ENCODE data around the gene MMP13. TPM values are rescaled to one million over a fixed set of nuclear protein-coding genes. Genes with fewer than 3 reads are reported as not detected.

MMP13 gene
- total and polyA plus RNA-seq, 2 of the 4 experiments (the other 2 are of a cell fraction), result not detected

DNA sequence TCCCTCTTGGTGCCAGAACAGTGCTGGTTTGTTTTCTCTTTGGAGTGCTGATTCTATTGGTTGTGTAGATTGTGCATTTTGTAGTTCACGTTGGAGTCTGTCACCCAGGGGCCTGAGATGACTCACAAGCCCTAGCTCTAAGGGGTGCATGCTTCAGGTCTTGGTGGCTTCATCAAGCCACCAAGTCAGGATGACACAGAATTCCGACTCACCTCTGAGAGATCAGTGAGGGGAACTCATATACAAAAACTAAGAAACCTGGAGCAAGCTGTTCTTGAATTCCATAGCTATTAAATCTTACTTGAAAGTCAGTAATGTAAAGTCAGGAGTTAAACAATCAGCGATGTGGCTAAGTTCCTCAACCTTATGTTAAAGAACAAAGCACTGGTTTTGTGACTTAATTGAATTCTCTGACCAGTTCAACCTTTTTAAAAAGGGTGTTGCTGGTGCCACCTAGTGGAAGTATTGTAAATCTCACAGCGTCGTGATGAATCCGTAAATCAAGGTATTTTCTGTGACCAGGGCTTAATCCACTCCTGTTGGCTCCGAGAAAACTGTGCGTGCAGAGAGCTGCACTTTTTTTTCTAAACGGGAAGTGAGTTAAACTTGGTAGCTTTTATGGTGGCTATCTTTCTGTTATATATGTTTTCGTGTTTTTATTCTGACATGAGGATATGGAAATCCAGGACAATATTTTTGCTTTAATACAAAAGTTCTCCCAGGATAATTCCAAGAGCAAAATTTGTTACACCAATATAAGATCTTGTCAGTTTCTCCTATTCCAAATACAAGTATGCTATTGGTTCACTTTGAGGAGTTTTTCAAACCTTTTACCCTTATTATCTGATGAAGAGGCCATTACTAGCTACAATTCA, 14.6 kb downstream of the MMP13 start:
- Histone ChIP-seq H3K36me3 (ENCODE audit: control insufficient read depth, insufficient read depth, low read length) (no peaks in the 10 kb centered on the region), H4K5ac (ENCODE audit: low read depth, low read length) (no peak overlapping the region), H3K79me1 (ENCODE audit: low read depth in 1 of 2, low read length in 2 of 2) (no peaks in the 10 kb centered on the region), H3K4me2 (ENCODE audit: low read depth, low read length) (0 out of 2 replicates have a peak overlapping the region, but pooled peaks have one; percentile 32), H2AFZ (replicated peaks; ENCODE audit: low read length, poor library complexity) (no peak overlapping the region), H3K4me3 (ENCODE audit: insufficient read depth, low read depth, low read length) (no peak overlapping the region), H3K18ac (ENCODE audit: low read depth, low read length) (no peak overlapping the region), H3K56ac (ENCODE audit: extremely low read depth, insufficient read depth, low read length) (no peak overlapping the region), H3K23ac (ENCODE audit: low read depth, low read length) (no peak overlapping the region), H2BK20ac (ENCODE audit: low read depth, low read length) (no peak overlapping the region), H4K91ac (ENCODE audit: insufficient read depth, low read depth, low read length) (no peak overlapping the region), H3K9ac (ENCODE audit: low read depth, low read length) (no peak overlapping the region), H3K14ac (replicated peaks; ENCODE audit: low read depth, low read length) (no peak overlapping the region), H2BK5ac (ENCODE audit: low read depth, low read length, poor library complexity, severe bottlenecking) (no peak overlapping the region), H3K27me3 (ENCODE audit: control insufficient read depth, insufficient read depth, low read length) (peaks cover 1% of the 10 kb centered on the region), H2BK15ac (ENCODE audit: low read depth, low read length) (no peak overlapping the region), H3K4ac (ENCODE audit: low read depth, low read length) (no peak overlapping the region), H2AK9ac (replicated peaks; ENCODE audit: low read depth, low read length, poor library complexity) (no peak overlapping the region), H2BK120ac (ENCODE audit: low read depth, low read length) (no peak overlapping the region), H2AK5ac (ENCODE audit: low read depth, low read length) (no peak overlapping the region), H4K8ac (ENCODE audit: low read depth in 2 of 2, low read length in 2 of 2) (no peak overlapping the region), H3K9me1 (ENCODE audit: insufficient read depth, low read length) (no peaks in the 10 kb centered on the region), H4K20me1 (ENCODE audit: insufficient read depth, low read length) (no peaks in the 10 kb centered on the region), H3K4me1 (ENCODE audit: control insufficient read depth, insufficient read depth, low read length) (no peaks in the 10 kb centered on the region), H3K9me3 (ENCODE audit: control insufficient read depth, insufficient read depth, low read length) (no peaks in the 10 kb centered on the region), H3K27ac (ENCODE audit: insufficient read depth, low read length) (no peak overlapping the region)
- no TSS peak for BruUV-seq (replicated peaks)
- peak; percentile 73 for DNase-seq
- WGBS, 2 experiments (ENCODE audit: extremely low coverage in 2 of 2, insufficient read length in 1 of 2), result 33% methylated on average over 4 of the region's 10 CpGs; no CpG with 5 or more reads in 1 of the 2 experiments
- dilution Hi-C loops (cut with HindIII; ENCODE audit: low sequenced_read_pairs, unreplicated experiment), result no loop called here
- CTCF ChIA-PET, result interaction anchor here (0.8 to 1.8 kb wide), 7 partner anchors 10 to 206 kb away, joined by 3 to 10 read pairs (median 3); partner anchors contain the start of gene MMP13
- in situ Hi-C loops (cut with MboI; ENCODE audit: low sequenced_read_pairs), result no loop called here
- ATAC-seq (ENCODE audit: low read depth), result peak; percentile 88
- POLR2A ChIA-PET (ENCODE audit: unreplicated experiment), result no interaction called here
- intact Hi-C loops (cut with micrococcal nuclease), result loop anchor here (1.0 to 10.0 kb wide), 4 partner anchors 27 to 208 kb away; no protein-coding TSS in a partner anchor
- TF ChIP-seq RCOR1 (IDR thresholded peaks at IDR 0.05; ENCODE audit: insufficient replicate concordance, low read length), result no peak
- TF ChIP-seq FOS (IDR thresholded peaks at IDR 0.05; ENCODE audit: low read depth, low read length), result no peak
- no peak for TF ChIP-seq NFE2L2 (IDR thresholded peaks at IDR 0.05; ENCODE audit: low read depth, low read length)
- TF ChIP-seq MAZ (IDR thresholded peaks at IDR 0.05; ENCODE audit: borderline replicate concordance, low read depth, low read length), result no peak
- TF ChIP-seq, protein P1, sequence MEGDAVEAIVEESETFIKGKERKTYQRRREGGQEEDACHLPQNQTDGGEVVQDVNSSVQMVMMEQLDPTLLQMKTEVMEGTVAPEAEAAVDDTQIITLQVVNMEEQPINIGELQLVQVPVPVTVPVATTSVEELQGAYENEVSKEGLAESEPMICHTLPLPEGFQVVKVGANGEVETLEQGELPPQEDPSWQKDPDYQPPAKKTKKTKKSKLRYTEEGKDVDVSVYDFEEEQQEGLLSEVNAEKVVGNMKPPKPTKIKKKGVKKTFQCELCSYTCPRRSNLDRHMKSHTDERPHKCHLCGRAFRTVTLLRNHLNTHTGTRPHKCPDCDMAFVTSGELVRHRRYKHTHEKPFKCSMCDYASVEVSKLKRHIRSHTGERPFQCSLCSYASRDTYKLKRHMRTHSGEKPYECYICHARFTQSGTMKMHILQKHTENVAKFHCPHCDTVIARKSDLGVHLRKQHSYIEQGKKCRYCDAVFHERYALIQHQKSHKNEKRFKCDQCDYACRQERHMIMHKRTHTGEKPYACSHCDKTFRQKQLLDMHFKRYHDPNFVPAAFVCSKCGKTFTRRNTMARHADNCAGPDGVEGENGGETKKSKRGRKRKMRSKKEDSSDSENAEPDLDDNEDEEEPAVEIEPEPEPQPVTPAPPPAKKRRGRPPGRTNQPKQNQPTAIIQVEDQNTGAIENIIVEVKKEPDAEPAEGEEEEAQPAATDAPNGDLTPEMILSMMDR (conservative IDR thresholded peaks at IDR 0.05; ENCODE audit: low read depth, low read length), result peak; percentile 80
- TF ChIP-seq RAD21 (IDR thresholded peaks at IDR 0.05; ENCODE audit: low read length), result peak; percentile 80
- peak; percentile 70 for TF ChIP-seq SMC3 (IDR thresholded peaks at IDR 0.05; ENCODE audit: low read depth, low read length)
- TF ChIP-seq, protein P2, sequence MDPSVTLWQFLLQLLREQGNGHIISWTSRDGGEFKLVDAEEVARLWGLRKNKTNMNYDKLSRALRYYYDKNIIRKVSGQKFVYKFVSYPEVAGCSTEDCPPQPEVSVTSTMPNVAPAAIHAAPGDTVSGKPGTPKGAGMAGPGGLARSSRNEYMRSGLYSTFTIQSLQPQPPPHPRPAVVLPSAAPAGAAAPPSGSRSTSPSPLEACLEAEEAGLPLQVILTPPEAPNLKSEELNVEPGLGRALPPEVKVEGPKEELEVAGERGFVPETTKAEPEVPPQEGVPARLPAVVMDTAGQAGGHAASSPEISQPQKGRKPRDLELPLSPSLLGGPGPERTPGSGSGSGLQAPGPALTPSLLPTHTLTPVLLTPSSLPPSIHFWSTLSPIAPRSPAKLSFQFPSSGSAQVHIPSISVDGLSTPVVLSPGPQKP (IDR thresholded peaks at IDR 0.05; ENCODE audit: borderline replicate concordance, low read depth, low read length), result no peak
- TF ChIP-seq POLR2A (IDR thresholded peaks at IDR 0.05; ENCODE audit: low read depth, low read length), result no peak
- no peak for TF ChIP-seq MAFK (IDR thresholded peaks at IDR 0.05; ENCODE audit: low read depth, low read length)
